Loucy (cell line): ENCODE measurements around the gene G0S2.

Experiments used
- H2AFZ ChIP-seq: fragments of 200-600 bp; sonication (generic); 2 replicates; pipeline ENCODE4 v1.6.0; 2016; ENCODE audit warnings: antibody characterized with exemption, mild to moderate bottlenecking, low read length, moderate library complexity
- H3F3A ChIP-seq: fragments of 200-600 bp; 2 replicates; pipeline ENCODE4 v1.6.0; 2016; ENCODE audit warnings: antibody characterized with exemption, low read depth, mild to moderate bottlenecking
- H3K27me3 ChIP-seq: fragments of 200-600 bp; sonication (generic); 2 replicates; pipeline ENCODE4 v1.6.1; 2014; ENCODE audit warnings: low read length, mild to moderate bottlenecking; ENCODE audit not compliant: insufficient read depth, poor library complexity, severe bottlenecking
- H3K36me3 ChIP-seq: fragments of 200-600 bp; sonication (generic); 2 replicates; pipeline ENCODE4 v1.6.1; 2016; ENCODE audit warnings: low read length; ENCODE audit not compliant: insufficient read depth
- H3K4me1 ChIP-seq: fragments of 200-600 bp; sonication (generic); 2 replicates; pipeline ENCODE4 v1.5.1; 2014; ENCODE audit warnings: low read length, mild to moderate bottlenecking; ENCODE audit not compliant: insufficient read depth, poor library complexity, severe bottlenecking
- H3K4me2 ChIP-seq: fragments of 200-600 bp; sonication (generic); 2 replicates; pipeline ENCODE4 v1.6.0; 2014; ENCODE audit warnings: antibody characterized with exemption, low read length, low read depth, mild to moderate bottlenecking; ENCODE audit not compliant: poor library complexity, severe bottlenecking
- H3K4me3 ChIP-seq: fragments of 200-600 bp; sonication (generic); 2 replicates; pipeline ENCODE4 v1.5.1; 2014; ENCODE audit warnings: low read length, mild to moderate bottlenecking, mixed read lengths; ENCODE audit not compliant: poor library complexity, severe bottlenecking
- H3K79me2 ChIP-seq: fragments of 200-600 bp; sonication (generic); 2 replicates; pipeline ENCODE4 v1.6.1; 2014; ENCODE audit warnings: low read length; ENCODE audit not compliant: insufficient read depth
- H3K9ac ChIP-seq: fragments of 200-600 bp; sonication (generic); 2 replicates; pipeline ENCODE4 v1.6.0; 2014; ENCODE audit warnings: mild to moderate bottlenecking, low read depth, low read length, moderate library complexity; ENCODE audit not compliant: poor library complexity, severe bottlenecking
- H3K9me2 ChIP-seq: fragments of 200-600 bp; sonication (generic); replicated peaks from 2 replicates; pipeline ENCODE4 v1.6.1; 2016; ENCODE audit warnings: low read depth, low read length, mixed read lengths
- H3K9me3 ChIP-seq: fragments of 200-600 bp; sonication (generic); 2 replicates; pipeline ENCODE4 v1.6.1; 2014; ENCODE audit warnings: mild to moderate bottlenecking, antibody characterized with exemption, low read length, low read depth; ENCODE audit not compliant: insufficient read depth
- H4K20me1 ChIP-seq: fragments of 200-600 bp; sonication (generic); 2 replicates; pipeline ENCODE4 v1.6.0; 2014; ENCODE audit warnings: antibody characterized with exemption, low read length, mild to moderate bottlenecking; ENCODE audit not compliant: insufficient read depth, poor library complexity, severe bottlenecking
- CTCF ChIP-seq: fragments of 200-600 bp; sonication (generic); conservative IDR thresholded peaks from 2 replicates; pipeline ENCODE4 v1.5.1; 2014; ENCODE audit warnings: mild to moderate bottlenecking, antibody characterized with exemption, low read length
- EZH2phosphoT487 ChIP-seq: fragments of 200-600 bp; IDR thresholded peaks from 2 replicates; pipeline ENCODE4 v1.6.1; 2018; ENCODE audit warnings: antibody characterized with exemption, mild to moderate bottlenecking, moderate library complexity, borderline replicate concordance

G0S2 gene

GRCh38 chr1:209652121-209652735, 23.0 kb upstream of the G0S2 start, which contains the start of gene LAMB3:
Gene LAMB3, minus strand, starts transcription at chr1:209652425. Its CDS starts 1,481 bp downstream, at chr1:209650944.
- peaks cover 10% of the 10 kb centered on the region for H3K4me1 ChIP-seq
- H3K9me2 ChIP-seq, result no peaks in the 10 kb centered on the region
- TF ChIP-seq CTCF, result no peak
- no peak for TF ChIP-seq EZH2phosphoT487
- no peak within 1 kb of the TSS for H2AFZ ChIP-seq
- no peaks in the 10 kb centered on the region for H4K20me1 ChIP-seq
- H3K4me2 ChIP-seq, result no peak within 1 kb of the TSS
- no peaks in the 10 kb centered on the region for H3K79me2 ChIP-seq
- no peak within 1 kb of the TSS for H3K4me3 ChIP-seq
- no peaks in the 10 kb centered on the region for H3F3A ChIP-seq
- H3K9ac ChIP-seq, result no peak within 1 kb of the TSS
- no peaks in the 10 kb centered on the region for H3K9me3 ChIP-seq
- no peaks in the 10 kb centered on the region for H3K36me3 ChIP-seq
- H3K27me3 ChIP-seq, result no peaks in the 10 kb centered on the region

GRCh38 chr1:209652873-209653401, 22.3 kb upstream of the G0S2 start:
- TF ChIP-seq EZH2phosphoT487, result no peak
- TF ChIP-seq CTCF, result no peak
- no peaks in the 10 kb centered on the region for H3K9me2 ChIP-seq
- H4K20me1 ChIP-seq, result no peaks in the 10 kb centered on the region
- H3K27me3 ChIP-seq, result peaks cover 5% of the 10 kb centered on the region
- peaks cover 10% of the 10 kb centered on the region for H3K4me1 ChIP-seq
- H3K4me3 ChIP-seq, result no peak overlapping the region
- no peaks in the 10 kb centered on the region for H3F3A ChIP-seq
- H3K9me3 ChIP-seq, result no peaks in the 10 kb centered on the region
- no peaks in the 10 kb centered on the region for H3K36me3 ChIP-seq
- H3K9ac ChIP-seq, result no peak overlapping the region
- no peak overlapping the region for H3K4me2 ChIP-seq
- no peak overlapping the region for H2AFZ ChIP-seq
- H3K79me2 ChIP-seq, result no peaks in the 10 kb centered on the region

- TF ChIP-seq CTCF, result no peak
- no peak for TF ChIP-seq EZH2phosphoT487
- H3K27me3 ChIP-seq, result peaks cover 5% of the 10 kb centered on the region
- no peak overlapping the region for H3K9ac ChIP-seq
- H3K36me3 ChIP-seq, result no peaks in the 10 kb centered on the region
- H4K20me1 ChIP-seq, result no peaks in the 10 kb centered on the region
- H3K4me3 ChIP-seq, result no peak overlapping the region
- H3K79me2 ChIP-seq, result no peaks in the 10 kb centered on the region
- H3K4me1 ChIP-seq, result peaks cover 10% of the 10 kb centered on the region
- H3K9me3 ChIP-seq, result no peaks in the 10 kb centered on the region
- no peak overlapping the region for H2AFZ ChIP-seq
- no peak overlapping the region for H3K4me2 ChIP-seq
- H3K9me2 ChIP-seq, result no peaks in the 10 kb centered on the region
- H3F3A ChIP-seq, result no peaks in the 10 kb centered on the region
Observed at GRCh38 chr1:209653915-209654351, 21.3 kb upstream of the G0S2 start.
